Breast epithelium (tissue), 3 donors: Measurements from ENCODE around the gene HECTD1.

ENCODE experiments used
- POLR2A ChIP-seq: fragments of 450-650 bp; IDR thresholded peaks from one replicate; pipeline ENCODE4 v1.6.1; 2016; ENCODE audit warnings: antibody characterized with exemption, mild to moderate bottlenecking, moderate library complexity
- POLR2AphosphoS5 ChIP-seq, 3 donors: sonication (generic); formaldehyde crosslinking; IDR thresholded peaks; one replicate each; pipeline ENCODE4 v1.6.1; 2017; ENCODE audit warnings: antibody characterized with exemption in 3 of 3

- no peak for TF ChIP-seq POLR2A
- TF ChIP-seq POLR2AphosphoS5 (IDR thresholded peaks at IDR 0.05): no peak
These were observed 96.7 kb downstream of the HECTD1 start for GRCh38 chr14:31110872-31111271.
